DOHH2 (cell line): ENCODE data around the gene PEAK1.

Experiments used
- CTCF ChIP-seq: fragments of 200-600 bp; sonication (generic); IDR thresholded peaks from one replicate; pipeline ENCODE4 v1.5.1; 2014; ENCODE audit warnings: antibody characterized with exemption, mild to moderate bottlenecking, low read depth, low read length; ENCODE audit not compliant: poor library complexity, severe bottlenecking
- EZH2phosphoT487 ChIP-seq: fragments of 200-600 bp; sonication (generic); IDR thresholded peaks from 2 replicates; pipeline ENCODE4 v1.6.1; 2017; ENCODE audit warnings: borderline replicate concordance, mild to moderate bottlenecking, antibody characterized with exemption, low read length, moderate library complexity, mixed read lengths

GRCh38 chr15:77437264-77437663 lies 17.4 kb upstream of the PEAK1 start:
- no peak for TF ChIP-seq EZH2phosphoT487
- TF ChIP-seq CTCF: no peak
